Cortex of kidney (tissue), 1 donor: Measurements from ENCODE around the gene TCF7.

Experiments
- DNase-seq: peaks from one replicate; lab custom pipeline; 2025; lab: John Stamatoyannopoulos, UW

TCF7 gene

DNA sequence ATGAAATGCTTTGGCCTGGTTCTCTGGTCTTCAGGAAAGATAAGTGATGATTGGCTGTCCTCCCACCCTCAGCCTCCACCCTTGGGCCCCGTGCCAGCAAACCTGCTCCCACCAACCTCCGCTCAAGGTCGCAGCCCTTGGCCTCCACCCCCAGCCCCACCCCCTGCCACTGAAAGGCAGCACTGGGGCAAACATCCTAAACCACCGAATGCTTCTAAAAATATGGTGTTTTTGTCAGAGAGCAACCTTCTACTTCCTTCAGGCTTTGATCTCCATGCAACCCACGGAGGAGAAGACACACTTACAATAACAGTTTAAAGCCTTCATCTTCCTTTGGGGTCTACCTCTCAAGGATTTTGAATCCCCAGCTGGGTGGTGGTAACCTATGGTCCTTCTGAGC, 24.0 kb upstream of the TCF7 start:
- DNase-seq, result no peak

GRCh38 chr5:134091626-134092121, 22.8 kb upstream of the TCF7 start:
- DNase-seq, result no peak

DNA sequence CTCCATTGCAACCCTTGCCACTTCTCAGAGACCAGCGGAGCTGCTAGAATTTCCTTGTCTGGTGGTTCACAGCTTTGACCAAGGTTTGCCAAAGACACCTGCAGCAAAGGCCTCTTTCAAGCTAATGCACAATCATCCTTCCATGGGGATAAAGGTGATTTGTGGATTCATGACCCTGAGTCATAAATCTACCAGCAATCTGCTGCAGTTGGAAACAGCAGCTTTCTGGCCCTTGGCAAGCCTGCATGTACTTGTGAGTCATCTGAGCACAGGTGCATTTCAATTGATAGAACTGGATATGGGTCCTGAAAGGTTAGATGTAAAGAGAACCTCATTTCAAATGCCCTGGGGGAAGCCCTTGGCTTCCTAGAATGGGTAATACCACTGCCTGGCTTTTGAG, 21.6 kb upstream of the TCF7 start:
- no peak for DNase-seq

DNA sequence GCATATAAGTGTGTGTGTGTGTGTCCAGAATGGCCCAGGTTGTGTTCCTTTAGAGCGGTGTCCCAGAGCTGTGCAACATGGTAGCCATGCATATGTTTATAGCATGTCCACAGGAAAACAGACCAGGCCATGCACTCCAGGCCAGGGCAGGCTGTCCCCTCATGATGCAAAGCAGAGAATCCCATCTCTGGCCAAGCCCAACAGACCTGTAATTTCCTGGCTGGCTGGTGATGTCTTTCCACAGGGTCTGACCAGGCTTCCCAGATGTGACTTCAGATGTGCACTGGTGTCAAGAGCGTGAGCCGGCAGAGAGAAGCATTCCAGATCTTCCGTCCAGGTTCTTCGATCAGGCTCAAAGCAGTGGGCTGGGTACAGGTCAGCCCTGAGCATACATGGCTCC, 21.1 kb upstream of the TCF7 start:
- no peak for DNase-seq

GRCh38 chr5:134095293-134095692, 19.2 kb upstream of the TCF7 start:
- no peak for DNase-seq

GRCh38 chr5:134095887-134096589, 18.4 kb upstream of the TCF7 start:
- DNase-seq, result no peak

GRCh38 chr5:134097211-134097749, 17.2 kb upstream of the TCF7 start:
- no peak for DNase-seq

- no peak for DNase-seq
These were observed 15.8 kb upstream of the TCF7 start for GRCh38 chr5:134098690-134099089.

DNA sequence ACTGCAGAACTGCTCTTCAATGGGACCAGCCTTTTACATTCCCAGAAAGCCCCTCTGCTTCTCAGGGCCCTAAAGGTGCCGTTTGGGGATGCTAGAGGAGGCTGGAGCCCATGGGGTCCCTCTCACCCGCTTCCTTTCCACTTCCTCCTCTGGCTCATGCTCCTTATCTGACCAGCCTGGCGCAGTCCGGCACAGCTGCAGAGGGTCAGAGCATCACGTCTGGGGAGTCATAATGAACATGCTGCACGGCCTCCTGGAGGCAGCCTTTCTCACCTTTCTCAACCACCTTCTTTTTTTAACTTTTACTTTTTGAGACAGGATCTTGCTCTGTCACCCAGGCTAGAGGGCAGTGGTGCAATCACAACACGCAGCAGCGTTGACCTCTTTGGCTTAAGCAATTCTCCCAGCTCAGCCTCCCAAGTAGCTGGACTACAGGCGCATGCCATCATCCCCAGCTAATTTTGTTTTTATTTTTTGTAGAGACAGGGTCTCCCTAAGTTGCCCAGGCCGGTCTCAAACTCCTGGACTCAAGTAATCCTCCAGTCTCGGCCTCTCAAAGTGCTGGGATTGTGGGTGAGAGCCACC, 15.1 kb upstream of the TCF7 start:
- DNase-seq, result no peak

DNA sequence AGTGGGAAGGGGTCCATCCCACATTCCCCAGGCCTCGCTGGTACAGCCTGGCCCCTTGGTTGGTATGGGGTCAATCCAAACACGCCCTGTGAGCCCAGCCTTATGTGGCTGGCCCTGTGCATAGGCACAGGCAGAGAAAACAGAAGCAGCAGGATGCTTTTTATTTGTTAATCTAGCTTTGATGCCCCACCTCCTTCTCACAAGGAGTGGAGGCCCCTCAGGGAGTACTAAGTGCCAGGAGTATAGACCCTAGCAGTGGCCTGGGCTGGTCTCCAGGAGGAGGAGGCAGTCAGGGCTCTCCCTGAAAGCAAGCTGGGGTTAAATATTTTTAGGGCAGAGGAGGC, 14.6 kb upstream of the TCF7 start:
- DNase-seq, result no peak

GRCh38 chr5:134100283-134101091, 14.0 kb upstream of the TCF7 start:
- no peak for DNase-seq

DNA sequence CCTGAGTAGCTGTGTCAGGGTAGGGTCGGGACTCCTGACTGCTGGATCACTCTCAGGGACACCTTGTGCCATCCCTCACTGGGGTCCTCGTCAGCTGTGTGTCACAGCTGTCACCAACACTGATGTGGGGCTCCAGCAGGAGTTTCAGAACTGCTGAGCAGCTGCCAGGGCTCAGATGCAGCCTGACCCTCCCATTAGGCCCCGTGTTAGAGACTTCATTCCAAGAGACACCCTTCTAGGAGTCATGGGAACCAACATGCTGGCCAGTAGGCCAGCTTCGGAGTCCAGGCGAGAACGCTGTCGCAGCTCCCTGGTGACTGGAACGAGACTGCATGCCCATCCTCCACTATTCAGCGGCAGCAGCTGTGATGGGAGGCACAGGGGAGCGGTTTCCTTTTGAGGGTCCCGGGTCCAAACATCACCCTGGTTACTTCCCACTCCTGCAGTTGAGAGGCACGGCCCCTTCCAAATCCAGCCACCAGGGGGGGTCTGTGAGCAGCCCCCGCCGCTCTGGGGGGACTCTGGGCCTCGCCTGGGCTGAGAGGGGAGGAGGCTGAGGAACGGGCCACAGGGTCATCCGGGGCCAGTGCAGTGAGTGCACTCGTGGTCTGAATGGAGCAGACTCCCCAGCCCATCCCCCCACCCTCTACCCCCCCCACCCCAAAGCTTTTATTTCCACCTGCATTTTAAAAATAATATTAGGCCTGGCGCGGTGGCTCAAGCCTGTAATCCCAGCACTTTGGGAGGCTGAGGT, 12.6 kb upstream of the TCF7 start:
- DNase-seq, result no peak

- DNase-seq, result no peak
These were observed 11.1 kb upstream of the TCF7 start for GRCh38 chr5:134103397-134103796.

GRCh38 chr5:134103998-134104654, 10.4 kb upstream of the TCF7 start:
- DNase-seq, result no peak

- DNase-seq, result no peak
These were observed 7.3 kb upstream of the TCF7 start for GRCh38 chr5:134106991-134107701.

- DNase-seq, result no peak
These were observed 6.7 kb upstream of the TCF7 start for GRCh38 chr5:134107779-134108178.

GRCh38 chr5:134110382-134110781, 4.1 kb upstream of the TCF7 start:
- no peak for DNase-seq

GRCh38 chr5:134111741-134112647, 2.5 kb upstream of the TCF7 start:
- no peak for DNase-seq

DNA sequence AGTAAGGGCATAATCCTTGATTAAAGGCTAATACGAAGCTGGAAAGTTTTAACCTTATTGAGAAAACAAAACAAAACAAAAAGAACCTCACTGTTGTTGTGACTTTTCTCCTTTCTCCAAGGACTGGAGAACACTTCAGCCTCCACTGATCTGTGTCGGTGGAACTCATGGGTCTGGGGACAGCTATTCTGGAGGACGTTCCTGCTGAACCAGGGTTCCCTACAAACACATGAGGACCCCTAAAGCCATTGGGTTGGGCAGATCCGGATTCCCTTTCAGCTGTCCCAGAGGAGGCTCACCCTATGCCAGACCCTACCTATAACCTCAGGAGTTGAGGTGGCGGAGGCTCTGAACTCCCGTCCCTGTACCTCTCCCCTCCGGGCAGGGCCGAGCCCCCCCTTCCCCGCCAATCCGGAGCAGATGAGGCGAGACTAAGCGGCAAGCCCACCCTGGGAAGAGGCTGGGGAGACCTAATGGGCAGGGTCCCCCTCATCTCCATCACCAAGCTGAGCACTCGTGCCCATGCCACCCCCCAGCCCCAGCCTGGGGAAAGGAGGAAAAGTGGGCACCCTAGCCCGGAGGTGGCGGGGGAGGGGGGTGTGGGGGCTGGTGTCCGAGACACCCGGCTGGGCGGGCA, 1.6 kb upstream of the TCF7 start:
- no peak for DNase-seq
